ENCODE measurements around the gene HSPA9. TPM values are rescaled to one million over a fixed set of nuclear protein-coding genes. Genes with fewer than 3 reads are reported as not detected.

The HSPA9 gene
- polyA plus RNA-seq, 3 donors = 280 to 340 (median 331) TPM

GRCh38 chr5:138600446-138600845 lies 25.2 kb upstream of the HSPA9 start:
- DNase-seq = no peak

GRCh38 chr5:138597661-138598400 lies 22.6 kb upstream of the HSPA9 start:
- DNase-seq = no peak

GRCh38 chr5:138596105-138596881 lies 21.1 kb upstream of the HSPA9 start:
- no peak for DNase-seq

GRCh38 chr5:138595180-138595795 lies 20.1 kb upstream of the HSPA9 start:
- DNase-seq = no peak

- no peak for DNase-seq
Measured at GRCh38 chr5:138594305-138595058, 19.3 kb upstream of the HSPA9 start.

GRCh38 chr5:138588013-138588788 lies 13.0 kb upstream of the HSPA9 start:
- no peak for DNase-seq

- DNase-seq = no peak
Measured at GRCh38 chr5:138585157-138585556, 10.0 kb upstream of the HSPA9 start.

- DNase-seq = no peak
Measured at GRCh38 chr5:138583984-138584637, 8.9 kb upstream of the HSPA9 start.

- DNase-seq = no peak
Measured at GRCh38 chr5:138582959-138583358, 7.8 kb upstream of the HSPA9 start.

GRCh38 chr5:138580777-138581176 lies 5.6 kb upstream of the HSPA9 start:
- DNase-seq = no peak

GRCh38 chr5:138580001-138580400 lies 4.8 kb upstream of the HSPA9 start:
- no peak for DNase-seq

GRCh38 chr5:138579517-138579863 lies 4.3 kb upstream of the HSPA9 start:
- no peak for DNase-seq

- no peak for DNase-seq
Measured at GRCh38 chr5:138577452-138577851, 2.3 kb upstream of the HSPA9 start.

- no peak for DNase-seq
Measured at GRCh38 chr5:138574744-138575193, 432 bp downstream of the HSPA9 start.

- no peak for DNase-seq
Measured at GRCh38 chr5:138573949-138574670, 1.1 kb downstream of the HSPA9 start.

- no peak for DNase-seq
Measured at GRCh38 chr5:138573223-138573622, 2.0 kb downstream of the HSPA9 start.

GRCh38 chr5:138570871-138571270 lies 4.3 kb downstream of the HSPA9 start:
- no peak for DNase-seq

GRCh38 chr5:138569782-138570181 lies 5.4 kb downstream of the HSPA9 start:
- DNase-seq = no peak

GRCh38 chr5:138568061-138568824 lies 7.0 kb downstream of the HSPA9 start:
- no peak for DNase-seq

Measured in renal pelvis (tissue), 4 donors.